Measurements from ENCODE around the gene LMO7. TPM values are rescaled to one million over a fixed set of nuclear protein-coding genes. Genes with fewer than 3 reads are reported as not detected.
"Not testable (repeated sequence)": the region's sequence is repeated elsewhere in the genome, so short reads cannot be mapped to it uniquely, and the experiment has no call there.

LMO7 gene
- total RNA-seq, 2 experiments from 2014 or later, result 12.2 to 15.3 TPM

DNA sequence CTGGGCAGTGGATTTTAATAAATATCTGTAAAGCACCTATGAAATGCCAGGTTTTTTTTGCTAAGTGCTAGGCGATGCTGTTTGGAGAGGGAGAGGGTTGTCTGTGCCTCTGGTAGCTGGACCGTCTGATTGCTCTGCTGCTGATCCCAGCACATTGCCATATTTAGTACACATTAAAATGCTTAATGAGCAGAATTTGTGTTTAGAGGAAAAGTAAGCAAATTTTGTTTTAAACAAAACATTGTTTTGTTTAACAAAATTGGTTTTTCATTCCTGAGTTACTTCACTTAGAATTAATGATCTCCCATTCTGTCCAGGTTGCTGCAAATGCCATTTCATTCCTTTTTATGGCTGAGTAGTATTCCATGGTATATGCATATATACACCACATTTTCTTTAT is 85.2 kb downstream of the LMO7 start:
- no peaks in the 10 kb centered on the region for H3K4me1 Mint-ChIP-seq (ENCODE audit: low read depth)
- intact Hi-C loops (cut with micrococcal nuclease), result no loop called here
- H3K4me3 Mint-ChIP-seq, result no peak overlapping the region
- H3K36me3 Mint-ChIP-seq (ENCODE audit: low read depth), result no peaks in the 10 kb centered on the region
- no peak overlapping the region for H3K27ac Mint-ChIP-seq
- H3K27me3 Mint-ChIP-seq, result no peaks in the 10 kb centered on the region
- ChIA-PET POLR2A (no interaction called here), CTCF (no interaction called here)
- DNase-seq, result no peak
- H3K9me3 Mint-ChIP-seq, result no peaks in the 10 kb centered on the region
- ATAC-seq, result no peak
- TF ChIP-seq, protein P1, sequence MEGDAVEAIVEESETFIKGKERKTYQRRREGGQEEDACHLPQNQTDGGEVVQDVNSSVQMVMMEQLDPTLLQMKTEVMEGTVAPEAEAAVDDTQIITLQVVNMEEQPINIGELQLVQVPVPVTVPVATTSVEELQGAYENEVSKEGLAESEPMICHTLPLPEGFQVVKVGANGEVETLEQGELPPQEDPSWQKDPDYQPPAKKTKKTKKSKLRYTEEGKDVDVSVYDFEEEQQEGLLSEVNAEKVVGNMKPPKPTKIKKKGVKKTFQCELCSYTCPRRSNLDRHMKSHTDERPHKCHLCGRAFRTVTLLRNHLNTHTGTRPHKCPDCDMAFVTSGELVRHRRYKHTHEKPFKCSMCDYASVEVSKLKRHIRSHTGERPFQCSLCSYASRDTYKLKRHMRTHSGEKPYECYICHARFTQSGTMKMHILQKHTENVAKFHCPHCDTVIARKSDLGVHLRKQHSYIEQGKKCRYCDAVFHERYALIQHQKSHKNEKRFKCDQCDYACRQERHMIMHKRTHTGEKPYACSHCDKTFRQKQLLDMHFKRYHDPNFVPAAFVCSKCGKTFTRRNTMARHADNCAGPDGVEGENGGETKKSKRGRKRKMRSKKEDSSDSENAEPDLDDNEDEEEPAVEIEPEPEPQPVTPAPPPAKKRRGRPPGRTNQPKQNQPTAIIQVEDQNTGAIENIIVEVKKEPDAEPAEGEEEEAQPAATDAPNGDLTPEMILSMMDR (IDR thresholded peaks at IDR 0.05), result no peak

DNA sequence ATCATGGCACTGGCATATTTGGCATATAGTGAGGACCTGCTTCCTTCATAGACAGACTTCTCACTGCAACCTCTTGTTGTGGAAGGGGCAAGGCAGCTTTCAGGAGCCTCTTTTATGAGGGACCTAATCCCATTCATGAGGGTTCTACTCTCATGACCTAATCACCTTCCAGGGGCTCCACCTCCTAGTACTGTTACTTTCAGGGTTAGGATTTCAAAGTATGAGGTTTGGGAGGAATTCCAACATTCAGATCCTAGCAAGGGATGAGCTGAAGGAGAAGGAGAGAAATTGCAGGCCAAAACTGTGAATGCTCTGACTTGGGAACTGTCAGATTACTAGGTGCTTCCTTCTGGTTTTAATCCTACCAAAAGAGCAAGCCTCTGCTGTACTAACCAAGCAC is 87.8 kb downstream of the LMO7 start:
- intact Hi-C loops (cut with micrococcal nuclease), result no loop called here
- CTCF ChIA-PET, result interaction anchor here (0.8 kb wide), 1 partner anchor 28 kb away, joined by 4 read pairs; no protein-coding TSS in a partner anchor

DNA sequence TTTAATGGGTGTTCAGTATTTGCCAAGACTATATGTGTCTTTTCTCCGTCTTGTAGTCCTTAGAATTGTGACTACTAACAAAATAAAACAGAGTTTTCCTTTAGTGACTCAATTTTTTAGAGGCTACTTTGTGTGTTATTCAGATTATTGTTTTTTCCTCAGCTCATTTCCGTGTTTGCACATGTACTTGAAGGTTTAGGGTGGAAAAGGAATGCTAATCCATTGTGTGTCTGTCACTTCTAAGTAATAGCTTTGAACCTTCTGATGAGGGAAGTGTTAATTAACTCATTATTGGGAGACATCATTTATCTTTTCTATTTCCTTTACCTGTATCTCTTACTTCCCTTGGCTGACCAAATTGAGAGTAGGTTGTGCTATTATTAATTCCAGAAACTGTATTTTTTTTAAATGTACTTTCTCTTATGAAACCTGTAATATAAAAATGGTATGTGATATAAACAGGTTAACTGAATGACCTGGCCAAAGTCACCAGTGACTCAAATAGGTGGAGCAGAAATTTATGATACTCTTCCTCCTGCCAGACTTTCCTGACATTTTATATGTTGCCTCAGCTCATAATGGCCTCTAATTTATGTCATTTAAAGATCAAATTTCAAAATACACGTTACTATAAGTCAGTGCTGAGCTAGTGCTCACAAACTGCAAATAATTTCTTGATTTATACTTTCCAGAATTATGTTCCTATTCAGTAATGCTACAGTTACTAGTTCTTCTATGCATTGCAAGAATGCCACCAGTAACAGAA is 88.8 kb downstream of the LMO7 start:
- POLR2A ChIA-PET, result no interaction called here
- Mint-ChIP-seq H3K9me3 (no peaks in the 10 kb centered on the region), H3K27me3 (no peaks in the 10 kb centered on the region), H3K36me3 (ENCODE audit: low read depth) (no peaks in the 10 kb centered on the region), H3K4me3 (no peak overlapping the region), H3K27ac (no peak overlapping the region), H3K4me1 (ENCODE audit: low read depth) (no peaks in the 10 kb centered on the region)
- DNase-seq (no peak), ATAC-seq (no peak)
- TF ChIP-seq, protein P1 (IDR thresholded peaks at IDR 0.05), result no peak
- intact Hi-C loops (cut with micrococcal nuclease), result no loop called here
- CTCF ChIA-PET, result interaction anchor here (2.3 kb wide), 1 partner anchor 29 kb away, joined by 13 read pairs; no protein-coding TSS in a partner anchor

More for the DNA sequence above, 87.8 kb downstream of the LMO7 start:
- POLR2A ChIA-PET, result no interaction called here
- Mint-ChIP-seq H3K4me1 (ENCODE audit: low read depth) (no peaks in the 10 kb centered on the region), H3K27me3 (no peaks in the 10 kb centered on the region), H3K36me3 (ENCODE audit: low read depth) (no peaks in the 10 kb centered on the region), H3K27ac (no peak overlapping the region), H3K9me3 (no peaks in the 10 kb centered on the region), H3K4me3 (no peak overlapping the region)
- TF ChIP-seq, protein P1 (IDR thresholded peaks at IDR 0.05), result no peak
- DNase-seq, result no peak
- no peak for ATAC-seq

DNA sequence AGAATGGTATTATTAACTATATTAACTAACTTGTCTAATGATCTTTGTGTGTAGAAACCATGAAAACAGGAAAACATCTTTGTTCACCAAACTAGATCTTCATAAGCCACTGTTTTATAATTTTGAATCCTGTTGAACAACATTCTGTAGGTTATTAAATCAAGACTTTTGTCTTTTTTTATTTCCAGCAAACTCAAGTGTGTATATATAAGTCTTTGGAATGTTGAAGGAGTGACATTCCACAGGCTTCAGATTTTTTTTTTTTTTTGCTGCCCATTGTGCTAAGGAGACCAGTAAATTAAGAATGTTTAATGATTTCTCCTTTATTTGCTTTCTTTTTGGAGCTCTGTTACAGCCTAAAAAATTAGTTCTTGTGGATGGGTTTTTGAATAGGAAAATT is 89.6 kb downstream of the LMO7 start:
- TF ChIP-seq, protein P1 (IDR thresholded peaks at IDR 0.05), result no peak
- no peak overlapping the region for H3K4me3 Mint-ChIP-seq
- no peak for ATAC-seq
- no peak for DNase-seq
- H3K4me1 Mint-ChIP-seq (ENCODE audit: low read depth), result no peaks in the 10 kb centered on the region
- ChIA-PET POLR2A (no interaction called here), CTCF (interaction anchor here (2.3 kb wide), 1 partner anchor 30 kb away, joined by 13 read pairs; no protein-coding TSS in a partner anchor)
- H3K27ac Mint-ChIP-seq, result no peak overlapping the region
- no peaks in the 10 kb centered on the region for H3K36me3 Mint-ChIP-seq (ENCODE audit: low read depth)
- intact Hi-C loops (cut with micrococcal nuclease), result no loop called here
- no peaks in the 10 kb centered on the region for H3K27me3 Mint-ChIP-seq
- no peaks in the 10 kb centered on the region for H3K9me3 Mint-ChIP-seq

DNA sequence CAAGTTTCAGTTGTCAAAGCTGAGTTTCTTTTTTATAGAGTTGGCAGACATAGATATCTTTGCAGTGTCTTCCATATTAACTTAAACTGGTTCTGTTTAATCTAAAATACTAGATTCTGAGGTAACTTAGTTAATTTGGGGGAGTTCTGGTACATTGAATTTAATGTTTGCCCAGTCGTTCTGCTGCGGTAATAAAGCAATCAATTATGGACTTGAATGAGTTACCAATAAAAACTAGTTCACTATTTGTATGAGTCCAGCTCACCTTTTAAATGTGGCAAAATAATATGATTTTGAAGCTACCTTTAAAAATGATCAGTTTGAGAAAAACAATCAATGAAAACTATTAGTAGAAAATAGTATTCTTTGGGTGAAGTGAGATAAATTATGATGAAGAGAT is 90.2 kb downstream of the LMO7 start:
- Mint-ChIP-seq H3K9me3 (peaks cover 3% of the 10 kb centered on the region), H3K4me1 (ENCODE audit: low read depth) (no peaks in the 10 kb centered on the region), H3K27ac (no peak overlapping the region), H3K27me3 (no peaks in the 10 kb centered on the region), H3K4me3 (no peak overlapping the region), H3K36me3 (ENCODE audit: low read depth) (peaks cover 2% of the 10 kb centered on the region)
- TF ChIP-seq, protein P1 (IDR thresholded peaks at IDR 0.05), result no peak
- ChIA-PET CTCF (interaction anchor here (2.3 kb wide), 1 partner anchor 30 kb away, joined by 13 read pairs; no protein-coding TSS in a partner anchor), POLR2A (no interaction called here)
- DNase-seq, result no peak
- no peak for ATAC-seq
- intact Hi-C loops (cut with micrococcal nuclease), result no loop called here

DNA sequence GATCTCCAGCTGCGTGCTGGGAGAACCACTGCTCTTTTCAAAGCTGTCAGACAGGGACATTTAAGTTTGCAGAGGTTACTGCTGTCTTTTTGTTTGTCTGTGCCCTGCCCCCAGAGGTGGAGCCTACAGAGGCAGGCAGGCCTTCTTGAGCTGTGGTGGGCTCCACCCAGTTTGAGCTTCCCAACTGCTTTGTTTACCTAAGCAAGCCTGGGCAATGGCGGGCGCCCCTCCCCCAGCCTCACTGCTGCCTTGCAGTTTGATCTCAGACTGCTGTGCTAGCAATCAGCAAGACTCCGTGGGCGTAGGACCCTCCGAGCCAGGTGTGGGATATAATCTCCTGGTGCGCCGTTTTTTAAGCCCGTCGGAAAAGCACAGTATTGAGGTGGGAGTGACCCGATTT is 97.0 kb downstream of the LMO7 start:
- CTCF ChIA-PET; H3K4me1 Mint-ChIP-seq (ENCODE audit: low read depth); H3K27me3 Mint-ChIP-seq; H3K9me3 Mint-ChIP-seq; ATAC-seq; DNase-seq; H3K27ac Mint-ChIP-seq; H3K4me3 Mint-ChIP-seq; intact Hi-C loops (cut with micrococcal nuclease); POLR2A ChIA-PET: not testable (repeated sequence)
- peaks cover 12% of the 10 kb centered on the region for H3K36me3 Mint-ChIP-seq (ENCODE audit: low read depth)

Data from activated CD8-positive, alpha-beta T cell treated with anti-CD3 and anti-CD28 coated beads for 36 hours (primary cell).